Measurements from ENCODE around the gene TTC3.

DNA sequence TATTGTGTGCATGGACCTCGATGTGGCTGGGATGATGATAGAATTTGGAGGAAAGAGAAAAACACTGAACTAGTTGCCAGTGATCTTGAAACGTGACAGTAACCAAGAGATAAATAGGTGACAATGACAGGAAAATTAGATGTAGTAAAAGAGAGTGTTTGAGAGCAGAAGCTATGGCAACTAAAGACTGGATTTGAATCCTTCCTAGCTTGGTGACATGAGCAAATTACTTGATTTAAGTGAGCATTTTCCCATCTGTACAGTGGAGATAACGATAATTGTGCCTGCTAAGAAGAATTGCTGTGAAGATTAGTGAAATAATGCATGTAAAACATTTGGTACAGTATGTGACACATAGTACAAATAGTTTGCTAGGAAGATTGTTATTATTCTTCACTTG lies 12.7 kb downstream of the TTC3 start:
- TF ChIP-seq, protein P1, sequence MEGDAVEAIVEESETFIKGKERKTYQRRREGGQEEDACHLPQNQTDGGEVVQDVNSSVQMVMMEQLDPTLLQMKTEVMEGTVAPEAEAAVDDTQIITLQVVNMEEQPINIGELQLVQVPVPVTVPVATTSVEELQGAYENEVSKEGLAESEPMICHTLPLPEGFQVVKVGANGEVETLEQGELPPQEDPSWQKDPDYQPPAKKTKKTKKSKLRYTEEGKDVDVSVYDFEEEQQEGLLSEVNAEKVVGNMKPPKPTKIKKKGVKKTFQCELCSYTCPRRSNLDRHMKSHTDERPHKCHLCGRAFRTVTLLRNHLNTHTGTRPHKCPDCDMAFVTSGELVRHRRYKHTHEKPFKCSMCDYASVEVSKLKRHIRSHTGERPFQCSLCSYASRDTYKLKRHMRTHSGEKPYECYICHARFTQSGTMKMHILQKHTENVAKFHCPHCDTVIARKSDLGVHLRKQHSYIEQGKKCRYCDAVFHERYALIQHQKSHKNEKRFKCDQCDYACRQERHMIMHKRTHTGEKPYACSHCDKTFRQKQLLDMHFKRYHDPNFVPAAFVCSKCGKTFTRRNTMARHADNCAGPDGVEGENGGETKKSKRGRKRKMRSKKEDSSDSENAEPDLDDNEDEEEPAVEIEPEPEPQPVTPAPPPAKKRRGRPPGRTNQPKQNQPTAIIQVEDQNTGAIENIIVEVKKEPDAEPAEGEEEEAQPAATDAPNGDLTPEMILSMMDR (IDR thresholded peaks at IDR 0.05): no peak
- TF ChIP-seq POLR2A (IDR thresholded peaks at IDR 0.05): no peak

Data from right lobe of liver (tissue), 4 donors.